VCaP (cell line): Measurements from ENCODE around the gene VGF.

Experiments used
- H3K27ac ChIP-seq: fragments of 450-650 bp; 2 replicates; pipeline ENCODE4 v1.5.1; 2017
- TF ChIP-seq, protein P1 (sequence below): fragments of 450-650 bp; conservative IDR thresholded peaks from 2 replicates; pipeline ENCODE4 v1.5.1; 2017; ENCODE audit warnings: mild to moderate bottlenecking, moderate library complexity

VGF gene

DNA sequence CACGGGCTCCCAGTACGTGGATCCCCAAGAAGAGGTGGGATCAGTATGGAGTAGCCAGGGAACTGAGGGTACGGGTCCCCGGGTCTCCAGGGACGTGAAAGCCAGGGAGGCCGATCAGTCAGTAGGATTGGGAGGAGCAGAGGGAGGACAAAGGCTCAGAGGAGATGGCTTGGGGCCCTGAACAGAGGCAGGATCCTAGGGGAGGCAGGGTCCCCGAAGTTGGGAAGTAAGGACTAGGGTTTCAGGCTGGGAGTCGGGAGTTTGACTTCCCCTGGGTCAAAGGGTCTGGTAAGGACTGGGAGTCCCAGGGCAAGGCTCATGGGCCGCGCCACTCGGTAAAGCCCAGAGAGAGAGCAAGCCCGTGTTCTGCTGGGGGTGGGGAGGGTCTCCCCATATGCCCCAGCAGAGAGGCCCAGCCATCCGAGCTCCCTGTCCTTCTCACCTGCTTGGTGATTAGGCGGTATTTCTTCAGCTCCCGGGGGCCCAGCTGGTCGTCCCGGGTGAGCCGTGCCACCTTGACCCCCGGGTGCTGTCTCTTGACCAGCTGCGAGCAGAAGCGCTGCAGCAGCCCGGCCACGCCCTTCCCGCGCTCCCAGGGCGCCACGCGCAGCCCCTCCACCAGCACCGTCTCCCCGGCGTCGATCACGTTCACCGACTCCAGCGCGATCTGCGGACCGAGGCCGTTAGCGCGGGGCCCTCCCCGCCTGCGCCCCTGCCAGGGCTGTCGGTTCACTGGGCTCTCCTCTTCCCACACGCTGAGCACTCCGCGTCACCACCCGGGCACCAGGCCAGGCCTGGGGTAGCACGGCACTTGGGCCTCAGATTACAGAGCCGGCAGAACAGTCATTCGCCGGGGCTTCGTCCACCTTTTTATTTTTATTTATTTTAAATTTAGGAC is 7.7 kb upstream of the VGF start:
- H3K27ac ChIP-seq = peak overlapping the region; percentile 8; the same call in 1 of the 2 replicates
- TF ChIP-seq, protein P1, sequence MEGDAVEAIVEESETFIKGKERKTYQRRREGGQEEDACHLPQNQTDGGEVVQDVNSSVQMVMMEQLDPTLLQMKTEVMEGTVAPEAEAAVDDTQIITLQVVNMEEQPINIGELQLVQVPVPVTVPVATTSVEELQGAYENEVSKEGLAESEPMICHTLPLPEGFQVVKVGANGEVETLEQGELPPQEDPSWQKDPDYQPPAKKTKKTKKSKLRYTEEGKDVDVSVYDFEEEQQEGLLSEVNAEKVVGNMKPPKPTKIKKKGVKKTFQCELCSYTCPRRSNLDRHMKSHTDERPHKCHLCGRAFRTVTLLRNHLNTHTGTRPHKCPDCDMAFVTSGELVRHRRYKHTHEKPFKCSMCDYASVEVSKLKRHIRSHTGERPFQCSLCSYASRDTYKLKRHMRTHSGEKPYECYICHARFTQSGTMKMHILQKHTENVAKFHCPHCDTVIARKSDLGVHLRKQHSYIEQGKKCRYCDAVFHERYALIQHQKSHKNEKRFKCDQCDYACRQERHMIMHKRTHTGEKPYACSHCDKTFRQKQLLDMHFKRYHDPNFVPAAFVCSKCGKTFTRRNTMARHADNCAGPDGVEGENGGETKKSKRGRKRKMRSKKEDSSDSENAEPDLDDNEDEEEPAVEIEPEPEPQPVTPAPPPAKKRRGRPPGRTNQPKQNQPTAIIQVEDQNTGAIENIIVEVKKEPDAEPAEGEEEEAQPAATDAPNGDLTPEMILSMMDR = no peak

DNA sequence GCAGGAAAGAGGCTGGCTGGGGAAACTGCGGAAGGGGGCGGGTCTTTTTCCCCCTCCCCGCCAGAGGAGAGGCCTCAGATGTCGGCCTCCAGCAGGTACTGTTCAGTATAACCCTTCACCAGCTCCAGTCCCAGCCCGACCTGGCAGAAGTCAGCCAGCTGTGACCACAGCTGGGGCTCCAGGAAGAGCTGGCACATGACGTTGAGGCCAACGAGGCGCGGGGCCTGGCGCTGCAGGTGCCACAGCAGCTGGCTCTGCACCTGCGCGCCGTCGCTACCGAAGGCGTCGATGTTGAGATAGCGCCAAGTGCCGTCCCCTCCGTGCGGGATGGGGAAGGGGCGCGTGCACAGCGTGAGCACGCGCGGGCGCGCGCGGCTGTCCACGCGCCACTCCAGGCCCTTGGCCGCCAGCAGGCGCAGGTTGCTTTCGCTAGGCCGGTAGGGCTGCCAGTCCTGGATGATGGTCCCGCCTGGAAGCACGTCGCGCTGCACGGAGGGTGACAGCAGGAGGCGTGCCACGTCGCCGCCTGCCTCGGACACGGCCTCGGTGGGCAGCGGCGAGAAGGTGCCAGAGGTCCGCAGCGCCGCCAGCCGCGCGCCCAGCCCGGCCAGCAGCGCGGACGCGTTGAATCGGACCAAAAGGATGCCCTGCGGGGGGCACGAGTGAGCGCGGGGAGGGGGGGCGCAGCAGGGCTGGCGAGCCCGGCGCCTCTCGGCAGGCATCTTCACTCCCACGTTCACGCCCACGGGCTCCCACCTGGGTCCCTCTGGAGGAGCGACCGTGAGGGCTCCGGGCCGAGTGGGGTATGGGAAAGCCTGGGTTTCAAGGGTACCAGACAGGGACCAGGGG is 6.9 kb upstream of the VGF start:
- H3K27ac ChIP-seq = peak overlapping the region; percentile 8; the same call in 1 of the 2 replicates
- TF ChIP-seq, protein P1 = peak; percentile 29; the same call in 1 of the 2 replicates

DNA sequence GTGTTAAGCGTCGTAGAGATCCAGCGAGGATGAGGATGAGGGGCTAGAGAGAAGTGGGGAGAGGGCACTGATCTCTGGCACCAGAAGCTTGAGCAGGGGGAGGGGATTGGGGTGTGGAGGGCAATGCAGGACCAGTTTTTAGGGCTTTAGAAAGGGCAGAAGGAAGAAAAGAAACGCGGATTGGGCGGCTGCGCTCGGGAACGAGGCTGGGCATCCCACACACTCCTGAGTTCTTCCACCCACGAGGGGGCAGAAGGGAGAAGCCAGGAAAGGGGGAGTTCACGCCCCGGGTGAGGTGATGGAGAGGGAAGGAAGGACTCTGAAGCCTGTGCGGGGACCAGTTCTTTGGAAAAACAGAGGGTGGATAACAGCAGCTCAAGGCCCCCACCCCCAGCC is 6.1 kb upstream of the VGF start:
- TF ChIP-seq, protein P1 = peak; percentile 33
- no peak overlapping the region for H3K27ac ChIP-seq

DNA sequence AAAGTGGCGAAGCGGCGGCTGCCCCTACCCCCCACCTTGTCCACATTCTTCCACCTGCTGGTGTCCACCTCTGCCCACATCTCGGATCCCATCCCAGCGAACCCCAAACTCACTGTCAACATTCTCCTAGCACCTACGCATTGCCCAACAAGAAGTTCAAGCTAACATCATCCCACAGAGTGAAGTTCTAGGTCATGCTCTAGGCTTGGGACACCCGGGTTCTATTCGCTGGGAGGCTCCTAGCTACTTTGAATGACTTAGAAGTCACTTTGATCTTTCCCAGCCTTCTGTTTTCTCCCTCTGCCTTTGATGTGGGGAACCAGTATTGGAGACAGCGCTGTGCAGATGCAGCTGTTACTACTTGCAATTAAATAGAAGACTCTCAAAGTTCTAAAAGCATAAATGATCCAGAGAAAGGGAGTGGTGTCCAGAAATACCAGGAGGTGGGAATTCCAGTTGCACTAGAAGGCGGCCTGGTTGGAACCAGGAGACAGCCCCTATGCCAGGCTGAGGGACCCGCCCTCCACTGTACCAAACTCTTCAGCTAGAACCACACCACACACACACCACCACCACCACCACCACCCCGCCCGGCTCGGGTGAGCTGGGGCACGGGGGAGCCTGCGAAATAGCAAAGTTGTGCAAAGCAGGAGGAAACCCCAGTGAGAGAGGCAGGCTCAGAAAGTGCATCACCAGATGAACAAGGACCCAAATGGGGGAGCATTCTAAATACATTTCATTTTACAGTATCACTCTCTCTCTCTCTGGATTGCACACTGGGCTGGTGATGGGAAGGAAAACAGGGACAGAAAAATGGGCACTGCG is 5.5 kb upstream of the VGF start:
- TF ChIP-seq, protein P1 = no peak
- no peak overlapping the region for H3K27ac ChIP-seq

DNA sequence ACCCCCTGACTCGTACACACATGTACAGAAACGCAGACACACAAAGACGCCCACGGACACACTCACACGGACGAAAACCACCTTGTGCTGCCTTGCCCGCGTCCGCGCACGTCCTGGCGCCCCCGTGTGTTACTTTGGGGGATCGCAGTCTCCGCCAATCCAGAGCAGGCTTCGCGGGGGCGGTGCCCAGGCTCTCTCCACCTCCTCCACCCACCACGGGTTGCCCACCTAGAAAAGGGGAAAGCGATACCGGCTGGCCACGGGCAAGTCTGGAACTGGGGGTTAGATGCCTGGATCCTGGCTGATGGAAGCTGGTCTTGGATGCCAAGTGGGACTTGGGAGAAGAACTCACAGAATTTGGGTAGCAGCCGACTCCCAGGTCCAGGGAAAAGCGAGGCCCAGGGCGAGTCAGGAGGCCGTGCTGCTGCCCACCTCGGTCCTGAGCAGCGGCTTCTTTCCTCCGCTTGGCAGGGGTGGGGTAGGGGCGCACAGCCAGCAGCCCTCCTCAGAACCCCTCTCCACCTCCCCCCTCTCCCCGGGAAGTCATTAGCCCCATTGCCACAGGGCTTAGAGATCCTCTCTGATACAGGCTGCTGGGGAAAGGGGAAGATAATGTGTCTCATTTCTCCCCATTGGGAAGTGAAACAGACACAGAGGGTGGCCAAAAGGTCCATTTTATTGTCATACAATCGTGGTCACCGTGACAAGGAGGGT is 4.6 kb upstream of the VGF start:
- TF ChIP-seq, protein P1 = peak; percentile 97
- H3K27ac ChIP-seq = no peak overlapping the region

DNA sequence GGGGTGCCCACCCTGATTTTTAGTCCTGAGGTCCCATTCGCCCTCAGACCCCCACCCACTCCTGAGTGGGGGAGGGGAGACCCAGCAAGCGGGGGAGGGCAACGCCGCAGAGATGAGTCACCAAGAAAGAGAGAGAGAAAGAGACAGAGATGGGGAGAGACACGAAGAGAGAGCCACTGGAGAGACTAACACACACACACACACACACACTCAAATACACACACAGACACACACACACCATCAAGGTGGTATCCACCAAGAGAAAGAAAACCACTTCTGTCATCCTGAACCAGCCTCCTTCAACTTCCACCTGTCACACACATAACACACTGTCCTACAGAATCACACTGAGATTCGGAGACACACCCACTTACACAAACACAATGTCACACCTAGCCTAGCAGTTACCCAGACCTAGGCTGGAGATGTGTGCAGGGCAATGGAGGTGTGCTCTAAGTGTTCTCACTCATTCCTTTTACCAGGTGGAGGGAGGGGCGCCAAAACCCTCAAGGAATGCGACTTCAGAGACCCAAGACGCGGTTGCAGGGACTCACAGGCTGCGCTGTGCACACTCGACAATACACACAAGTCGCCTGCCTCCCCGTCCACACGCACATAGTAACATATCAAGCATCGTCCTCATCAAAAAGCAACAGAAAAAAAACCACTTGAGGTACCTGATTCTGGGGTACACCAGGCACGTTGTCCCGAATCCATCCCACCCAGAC is 3.9 kb upstream of the VGF start:
- TF ChIP-seq, protein P1 = 0 out of 2 replicates have a peak, but pooled peaks have one; percentile 43
- no peak overlapping the region for H3K27ac ChIP-seq
